Measurements from ENCODE around the gene CADM4.
"Not testable (repeated sequence)": the region's sequence is repeated elsewhere in the genome, so short reads cannot be mapped to it uniquely, and the experiment has no call there.

Gene CADM4

DNA sequence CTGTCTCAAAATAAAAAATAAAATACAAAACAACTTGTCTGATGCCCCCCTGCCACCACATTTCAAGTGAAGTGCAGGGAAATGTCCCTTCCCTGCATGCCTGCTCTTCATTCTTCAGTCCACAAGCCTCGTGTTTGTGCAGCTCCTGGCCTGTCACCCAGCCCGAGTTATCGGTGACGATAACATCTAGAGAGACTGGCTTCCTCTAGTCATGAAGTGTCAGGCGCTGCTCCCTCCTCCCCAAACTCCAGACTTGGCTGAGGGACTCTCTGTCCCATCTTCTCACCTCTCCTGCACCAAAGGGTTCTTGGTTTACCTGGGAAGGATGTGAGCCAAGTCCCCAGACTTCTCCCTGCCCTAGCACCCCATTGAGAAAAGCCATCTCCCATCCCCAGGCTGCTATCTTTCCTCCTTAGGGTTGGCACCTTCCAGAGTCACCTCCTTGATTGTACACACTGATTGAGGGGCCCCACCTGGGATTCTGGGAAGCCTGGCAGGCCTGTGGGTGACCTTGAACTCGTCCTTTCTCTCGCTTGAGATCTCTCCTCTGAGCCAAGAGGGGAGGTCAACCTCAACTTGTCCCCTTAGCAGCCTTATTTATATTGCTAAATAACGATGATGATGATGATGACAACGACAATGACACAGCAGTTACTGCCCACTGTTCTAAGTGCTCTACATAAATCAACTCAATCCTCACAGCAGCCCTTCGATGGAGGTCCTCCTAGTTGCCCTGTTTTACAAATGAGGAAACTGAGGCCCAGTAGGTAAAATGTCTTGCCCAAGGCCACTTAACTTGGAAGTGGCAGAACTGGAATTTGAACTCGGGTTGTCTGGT, 43.4 kb upstream of the CADM4 start:
- no peak for DNase-seq (ENCODE audit: low spot score)
- in situ Hi-C loops (cut with MboI; ENCODE audit: low pct_unique_long_range_greater_than_20kb, low sequenced_read_pairs, unreplicated experiment) = no loop called here
- TF ChIP-seq, protein P1, sequence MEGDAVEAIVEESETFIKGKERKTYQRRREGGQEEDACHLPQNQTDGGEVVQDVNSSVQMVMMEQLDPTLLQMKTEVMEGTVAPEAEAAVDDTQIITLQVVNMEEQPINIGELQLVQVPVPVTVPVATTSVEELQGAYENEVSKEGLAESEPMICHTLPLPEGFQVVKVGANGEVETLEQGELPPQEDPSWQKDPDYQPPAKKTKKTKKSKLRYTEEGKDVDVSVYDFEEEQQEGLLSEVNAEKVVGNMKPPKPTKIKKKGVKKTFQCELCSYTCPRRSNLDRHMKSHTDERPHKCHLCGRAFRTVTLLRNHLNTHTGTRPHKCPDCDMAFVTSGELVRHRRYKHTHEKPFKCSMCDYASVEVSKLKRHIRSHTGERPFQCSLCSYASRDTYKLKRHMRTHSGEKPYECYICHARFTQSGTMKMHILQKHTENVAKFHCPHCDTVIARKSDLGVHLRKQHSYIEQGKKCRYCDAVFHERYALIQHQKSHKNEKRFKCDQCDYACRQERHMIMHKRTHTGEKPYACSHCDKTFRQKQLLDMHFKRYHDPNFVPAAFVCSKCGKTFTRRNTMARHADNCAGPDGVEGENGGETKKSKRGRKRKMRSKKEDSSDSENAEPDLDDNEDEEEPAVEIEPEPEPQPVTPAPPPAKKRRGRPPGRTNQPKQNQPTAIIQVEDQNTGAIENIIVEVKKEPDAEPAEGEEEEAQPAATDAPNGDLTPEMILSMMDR (IDR thresholded peaks at IDR 0.05; ENCODE audit: extremely low read depth, insufficient read depth, missing control alignments) = no peak

DNA sequence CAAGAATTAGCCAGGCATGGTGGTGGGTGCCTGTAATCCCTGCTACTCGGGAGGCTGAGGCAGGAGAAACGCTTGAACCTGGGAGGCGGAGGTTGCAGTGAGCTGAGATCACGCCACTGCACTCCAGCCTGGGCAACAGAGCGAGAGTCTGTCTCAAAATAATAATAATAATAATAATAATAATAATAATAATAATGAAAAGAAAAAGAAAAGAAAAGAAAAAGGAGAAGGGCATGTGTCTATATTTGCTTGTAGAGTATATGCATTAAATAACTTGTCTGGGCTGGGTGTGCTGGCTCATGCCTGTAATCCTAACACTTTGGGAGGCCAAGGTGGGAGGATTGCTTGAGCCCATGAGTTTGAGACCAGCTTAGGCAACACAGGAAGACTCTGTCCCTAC, 42.6 kb upstream of the CADM4 start:
- in situ Hi-C loops (cut with MboI; ENCODE audit: low pct_unique_long_range_greater_than_20kb, low sequenced_read_pairs, unreplicated experiment); DNase-seq (ENCODE audit: low spot score): not testable (repeated sequence)

DNA sequence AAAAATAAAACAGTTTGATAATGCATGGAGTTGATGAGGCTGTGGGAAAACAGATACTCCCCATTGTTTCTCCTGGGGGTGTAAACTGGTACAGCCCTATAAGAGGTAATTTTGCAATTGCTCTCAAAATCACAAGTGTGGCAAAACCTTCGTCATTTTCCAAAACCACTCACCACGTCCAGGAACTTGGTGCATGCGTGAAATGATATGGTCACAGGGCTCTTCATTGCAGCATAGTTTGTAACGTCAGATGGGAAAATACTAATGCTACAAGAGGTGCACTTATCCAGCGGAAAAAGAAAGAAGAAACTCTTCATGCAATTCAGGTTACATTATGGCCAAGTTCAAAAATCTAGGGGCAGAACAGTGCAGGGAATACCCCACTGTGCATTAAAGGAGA, 42.2 kb upstream of the CADM4 start:
- no peak for DNase-seq (ENCODE audit: low spot score)
- in situ Hi-C loops (cut with MboI; ENCODE audit: low pct_unique_long_range_greater_than_20kb, low sequenced_read_pairs, unreplicated experiment) = no loop called here
- TF ChIP-seq, protein P1 (IDR thresholded peaks at IDR 0.05; ENCODE audit: extremely low read depth, insufficient read depth, missing control alignments) = no peak

DNA sequence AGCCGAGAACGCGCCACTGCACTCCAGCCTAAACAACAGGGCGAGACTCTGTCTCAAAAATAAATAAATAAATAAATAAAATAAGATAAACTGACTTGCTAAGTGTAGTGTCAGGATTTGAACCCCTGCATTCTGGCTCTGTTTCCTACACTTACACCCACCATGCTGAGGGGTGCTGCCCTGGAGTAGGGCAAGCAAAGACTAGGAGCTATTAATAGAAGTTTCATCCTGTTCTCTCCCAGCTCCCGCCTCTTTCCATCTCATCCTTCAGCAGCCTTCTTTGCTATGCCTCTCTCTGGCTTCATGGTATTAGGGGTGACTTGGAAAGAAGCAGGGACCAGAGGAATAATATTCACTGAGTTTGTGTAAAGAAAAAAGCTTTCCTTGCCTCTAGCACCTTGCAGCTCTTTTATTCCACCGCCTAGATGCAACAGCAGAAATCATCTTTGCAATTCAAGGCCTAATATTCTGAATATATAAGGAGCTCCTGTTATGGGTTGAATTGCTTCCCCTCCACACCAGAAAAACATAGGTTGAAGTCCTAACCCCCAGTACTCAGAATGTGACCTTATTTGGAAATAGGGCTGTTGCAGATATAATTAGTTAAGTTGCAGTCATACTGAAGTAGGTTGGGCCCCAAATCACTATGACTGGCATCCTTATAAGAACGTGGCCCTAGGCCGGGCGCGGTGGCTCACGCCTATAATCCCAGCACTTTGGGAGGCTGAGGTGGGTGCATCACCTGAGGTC, 39.0 kb upstream of the CADM4 start:
- no peak for DNase-seq (ENCODE audit: low spot score)
- in situ Hi-C loops (cut with MboI; ENCODE audit: low pct_unique_long_range_greater_than_20kb, low sequenced_read_pairs, unreplicated experiment) = no loop called here
- TF ChIP-seq, protein P1 (IDR thresholded peaks at IDR 0.05; ENCODE audit: extremely low read depth, insufficient read depth, missing control alignments) = no peak

DNA sequence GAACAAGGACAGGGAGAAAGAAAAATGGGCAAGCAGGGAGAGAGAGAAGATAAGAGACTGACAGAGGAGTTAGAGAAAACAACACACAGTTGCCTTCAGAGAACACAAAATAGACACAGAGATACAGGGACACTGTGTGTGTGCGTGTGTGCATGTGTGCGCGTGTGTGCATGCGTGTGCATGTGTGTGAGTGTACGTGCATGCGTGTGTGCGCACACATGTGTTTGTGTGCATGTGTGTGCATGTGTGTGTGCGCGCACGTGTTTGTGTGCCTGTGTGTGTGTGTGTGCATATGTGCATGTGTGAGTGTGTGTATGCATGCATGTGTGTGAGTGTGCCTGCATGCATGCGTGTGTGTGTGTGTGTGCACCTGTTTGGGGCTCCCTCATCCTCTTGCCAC, 36.3 kb upstream of the CADM4 start:
- TF ChIP-seq, protein P1 (IDR thresholded peaks at IDR 0.05; ENCODE audit: extremely low read depth, insufficient read depth, missing control alignments) = no peak
- in situ Hi-C loops (cut with MboI; ENCODE audit: low pct_unique_long_range_greater_than_20kb, low sequenced_read_pairs, unreplicated experiment) = no loop called here
- no peak for DNase-seq (ENCODE audit: low spot score)

DNA sequence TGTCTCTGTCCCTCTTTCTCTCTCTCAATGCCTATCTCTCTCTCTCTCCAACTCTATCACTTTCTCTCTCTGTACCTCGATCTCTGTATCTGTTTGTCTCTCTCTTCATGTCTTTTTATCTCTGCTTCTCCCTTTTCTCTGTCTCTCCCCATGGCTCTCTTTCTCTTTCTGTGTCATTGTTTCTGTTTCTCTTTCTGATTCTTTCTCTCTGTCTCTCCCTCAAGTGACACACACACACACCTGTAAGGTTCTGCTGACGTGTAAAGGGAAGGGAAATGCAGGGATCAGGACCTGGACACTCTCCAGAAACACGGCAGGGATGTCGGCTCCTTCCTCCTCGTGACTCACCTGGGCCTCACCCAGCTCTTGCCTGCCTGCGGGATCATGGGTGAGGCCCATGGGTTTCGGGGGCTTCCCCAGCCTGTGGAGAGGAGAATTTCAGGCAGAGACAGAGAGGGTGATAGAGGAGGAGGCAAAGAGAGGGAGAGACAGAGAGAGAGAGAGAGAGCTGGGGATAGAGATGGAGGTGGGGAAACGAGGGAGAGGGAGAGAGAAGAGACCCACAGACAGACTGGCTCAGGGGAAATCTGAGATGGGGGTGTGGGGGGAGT, 35.7 kb upstream of the CADM4 start:
- in situ Hi-C loops (cut with MboI; ENCODE audit: low pct_unique_long_range_greater_than_20kb, low sequenced_read_pairs, unreplicated experiment) = no loop called here
- peak; percentile 48 for DNase-seq (ENCODE audit: low spot score)
- TF ChIP-seq, protein P1 (IDR thresholded peaks at IDR 0.05; ENCODE audit: extremely low read depth, insufficient read depth, missing control alignments) = no peak

DNA sequence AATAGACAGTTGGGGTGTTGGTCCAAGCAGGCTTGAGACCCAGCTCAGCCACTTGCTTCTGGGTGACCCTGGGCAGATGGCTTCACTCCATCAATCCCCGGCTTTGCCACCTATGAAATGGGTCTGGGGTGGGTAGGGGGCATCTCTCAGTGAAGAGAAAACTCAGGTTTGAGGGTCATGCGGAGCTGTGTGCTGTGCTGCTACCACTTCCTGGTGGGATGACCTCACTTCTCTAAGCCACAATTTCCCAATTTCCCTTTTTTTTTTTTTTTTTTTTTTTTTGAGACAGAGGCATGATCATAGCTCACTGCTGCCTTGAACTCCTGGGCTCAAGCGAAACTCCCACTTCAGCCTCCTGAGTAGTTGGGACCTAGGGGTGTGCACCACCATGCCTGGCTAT, 34.9 kb upstream of the CADM4 start:
- no peak for DNase-seq (ENCODE audit: low spot score)
- in situ Hi-C loops (cut with MboI; ENCODE audit: low pct_unique_long_range_greater_than_20kb, low sequenced_read_pairs, unreplicated experiment) = no loop called here
- TF ChIP-seq, protein P1 (IDR thresholded peaks at IDR 0.05; ENCODE audit: extremely low read depth, insufficient read depth, missing control alignments) = no peak

All from GM13977 (cell line).